ENCODE data around the gene TCERG1L.
"Not testable (repeated sequence)": the region's sequence is repeated elsewhere in the genome, so short reads cannot be mapped to it uniquely, and the experiment has no call there.

The TCERG1L gene

GRCh38 chr10:131311661-131312477 lies at the start of gene TCERG1L:
TCERG1L (minus strand) TSS chr10:131311721; CDS start chr10:131311635, 86 bp downstream.
- DNase-seq (ENCODE audit: low spot score): no peak

- DNase-seq (ENCODE audit: low spot score): no peak
Measured at GRCh38 chr10:131358741-131359442, 47.4 kb upstream of the TCERG1L start.

- DNase-seq (ENCODE audit: low spot score): no peak
Measured at GRCh38 chr10:131356442-131356841, 44.9 kb upstream of the TCERG1L start.

- DNase-seq (ENCODE audit: low spot score): no peak
Measured at GRCh38 chr10:131355881-131356280, 44.4 kb upstream of the TCERG1L start.

GRCh38 chr10:131355056-131355455 lies 43.5 kb upstream of the TCERG1L start:
- no peak for DNase-seq (ENCODE audit: low spot score)

GRCh38 chr10:131354380-131354779 lies 42.9 kb upstream of the TCERG1L start:
- no peak for DNase-seq (ENCODE audit: low spot score)

GRCh38 chr10:131352765-131353290 lies 41.3 kb upstream of the TCERG1L start:
- no peak for DNase-seq (ENCODE audit: low spot score)

- no peak for DNase-seq (ENCODE audit: low spot score)
Measured at GRCh38 chr10:131350660-131351059, 39.1 kb upstream of the TCERG1L start.

- DNase-seq (ENCODE audit: low spot score): no peak
Measured at GRCh38 chr10:131350245-131350644, 38.7 kb upstream of the TCERG1L start.

- DNase-seq (ENCODE audit: low spot score): no peak
Measured at GRCh38 chr10:131346456-131346855, 34.9 kb upstream of the TCERG1L start.

- DNase-seq (ENCODE audit: low spot score): no peak
Measured at GRCh38 chr10:131345691-131346090, 34.2 kb upstream of the TCERG1L start.

- DNase-seq (ENCODE audit: low spot score): no peak
Measured at GRCh38 chr10:131344747-131345146, 33.2 kb upstream of the TCERG1L start.

- no peak for DNase-seq (ENCODE audit: low spot score)
Measured at GRCh38 chr10:131337741-131338140, 26.2 kb upstream of the TCERG1L start.

GRCh38 chr10:131332821-131333220 lies 21.3 kb upstream of the TCERG1L start:
- no peak for DNase-seq (ENCODE audit: low spot score)

- DNase-seq (ENCODE audit: low spot score): no peak
Measured at GRCh38 chr10:131323880-131324279, 12.4 kb upstream of the TCERG1L start.

- no peak for DNase-seq (ENCODE audit: low spot score)
Measured at GRCh38 chr10:131323025-131323424, 11.5 kb upstream of the TCERG1L start.

GRCh38 chr10:131322575-131322974 lies 11.1 kb upstream of the TCERG1L start:
- not testable (repeated sequence) for DNase-seq (ENCODE audit: low spot score)

- DNase-seq (ENCODE audit: low spot score): no peak
Measured at GRCh38 chr10:131320860-131321604, 9.5 kb upstream of the TCERG1L start.

- no peak for DNase-seq (ENCODE audit: low spot score)
Measured at GRCh38 chr10:131318814-131319213, 7.3 kb upstream of the TCERG1L start.

GRCh38 chr10:131318291-131318690 lies 6.8 kb upstream of the TCERG1L start:
- no peak for DNase-seq (ENCODE audit: low spot score)

- no peak for DNase-seq (ENCODE audit: low spot score)
Measured at GRCh38 chr10:131316321-131317075, 5.0 kb upstream of the TCERG1L start.

- DNase-seq (ENCODE audit: low spot score): no peak
Measured at GRCh38 chr10:131315344-131315743, 3.8 kb upstream of the TCERG1L start.
